H1 (cell line): ENCODE data around the gene INPP5A. TPM values are rescaled to one million over a fixed set of nuclear protein-coding genes. Genes with fewer than 3 reads are reported as not detected.
A peak's percentile ranks its signal among the peaks of the same experiment; 100 is the strongest.

ENCODE experiments used
- CTCF ChIA-PET: fragments of 300-600 bp; sonication (Branson Sonifier 250); formaldehyde crosslinking; loops from one replicate; lab custom pipeline; 2021; ENCODE audit not compliant: partially characterized antibody; lab: Charles Lee
- POLR2A ChIA-PET: fragments of 300-600 bp; sonication (Branson Sonifier 250); formaldehyde crosslinking; loops from one replicate; lab custom pipeline; 2021; ENCODE audit warnings: inconsistent platforms; ENCODE audit not compliant: partially characterized antibody; lab: Charles Lee
- DNase-seq, 2 experiments: peaks; one replicate each; pipeline versions ENCODE4 v3.0.0 to v3.0.0-alpha.2; 2010 to 2022; ENCODE audit warnings: low spot score in 2 of 2, low read depth in 1 of 2, mixed read lengths in 1 of 2
- FAIRE-seq: peaks from 2 replicates; lab custom pipeline; 2011; peaks lifted over from hg19 to GRCh38; lab: Jason Lieb, UNC
- H2AFZ ChIP-seq: 2 replicates; pipeline ENCODE4 v1.8.1; 2012; ENCODE audit warnings: low read length, inconsistent platforms
- H2AK5ac ChIP-seq: 2 replicates; pipeline ENCODE4 v1.6.1; 2013; ENCODE audit warnings: low read depth, low read length
- H2BK120ac ChIP-seq: replicated peaks from 2 replicates; pipeline ENCODE3; 2013; ENCODE audit warnings: low read depth, low read length, inconsistent platforms
- H2BK12ac ChIP-seq: 2 replicates; pipeline ENCODE4 v1.6.1; 2013; ENCODE audit warnings: low read depth, low read length
- H2BK15ac ChIP-seq: 2 replicates; pipeline ENCODE4 v1.6.1; 2013; ENCODE audit warnings: low read length
- H2BK20ac ChIP-seq: 2 replicates; pipeline ENCODE4 v1.6.1; 2013; ENCODE audit warnings: low read length
- H2BK5ac ChIP-seq: 2 replicates; pipeline ENCODE4 v1.6.1; 2013; ENCODE audit warnings: low read depth, low read length
- H3K14ac ChIP-seq: 2 replicates; pipeline ENCODE4 v1.6.1; 2013; ENCODE audit warnings: inconsistent platforms; ENCODE audit not compliant: insufficient read length
- H3K18ac ChIP-seq: 2 replicates; pipeline ENCODE4 v1.6.1; 2013; ENCODE audit warnings: low read length; ENCODE audit errors: extremely low read depth
- H3K23ac ChIP-seq: 2 replicates; pipeline ENCODE4 v1.6.1; 2013; ENCODE audit warnings: inconsistent platforms; ENCODE audit not compliant: insufficient read length
- H3K23me2 ChIP-seq: 2 replicates; pipeline ENCODE4 v1.6.1; 2013; ENCODE audit warnings: low read depth, low read length
- H3K27ac ChIP-seq: 2 replicates; pipeline ENCODE4 v1.6.1; 2011; ENCODE audit warnings: low read depth, low read length, inconsistent platforms
- H3K27me3 ChIP-seq, 4 experiments: replicated peaks in 1 of 4; 1 replicate in 1 of 4; 2 replicates in 3 of 4; pipeline versions ENCODE4 v1.6.1 to v1.8.1; 2011 to 2013; ENCODE audit warnings: low read length in 3 of 4, mild to moderate bottlenecking in 3 of 4, inconsistent platforms in 2 of 4, mixed read lengths in 2 of 4, moderate library complexity in 1 of 4; ENCODE audit not compliant: control insufficient read depth in 3 of 4, insufficient read depth in 3 of 4; ENCODE audit errors: extremely low read depth in 1 of 4
- H3K36me3 ChIP-seq, 4 experiments: 2 replicates each; pipeline versions ENCODE4 v1.6.1 to v1.8.1; 2011 to 2013; ENCODE audit warnings: mild to moderate bottlenecking in 4 of 4, low read length in 3 of 4, moderate library complexity in 2 of 4, control low read depth in 1 of 4, inconsistent platforms in 1 of 4; ENCODE audit not compliant: insufficient read depth in 4 of 4, control insufficient read depth in 2 of 4
- H3K4ac ChIP-seq: replicated peaks from 2 replicates; pipeline ENCODE3; 2013; ENCODE audit warnings: low read length, low read depth, mixed read lengths, inconsistent platforms; ENCODE audit not compliant: insufficient read length
- H3K4me1 ChIP-seq, 4 experiments: replicated peaks in 1 of 4; 1 replicate in 1 of 4; 2 replicates in 3 of 4; pipeline versions ENCODE4 v1.6.1 to v1.8.1; 2011 to 2013; ENCODE audit warnings: low read length in 3 of 4, inconsistent platforms in 2 of 4, mixed read lengths in 1 of 4; ENCODE audit not compliant: insufficient read depth in 4 of 4, control insufficient read depth in 3 of 4
- H3K4me2 ChIP-seq, 2 experiments: 2 replicates each; pipeline versions ENCODE4 v1.6.1 to v1.8.1; 2011 to 2013; ENCODE audit warnings: low read depth in 2 of 2, low read length in 2 of 2, control low read depth in 1 of 2, inconsistent platforms in 1 of 2, mild to moderate bottlenecking in 1 of 2; ENCODE audit not compliant: insufficient read depth in 1 of 2
- H3K4me3 ChIP-seq, 4 experiments: fragments of 200-600, 300-600 bp in 1 of 4; sonication (generic), shearing (Covaris generic), sonication (Bioruptor Twin) in 1 of 4; 2 replicates each; pipeline versions ENCODE4 v1.5.1 to v1.8.1; 2011 to 2016; ENCODE audit warnings: low read length in 4 of 4, low read depth in 3 of 4, control low read depth in 2 of 4, inconsistent platforms in 2 of 4, mild to moderate bottlenecking in 2 of 4, mixed read lengths in 1 of 4, moderate library complexity in 1 of 4; ENCODE audit not compliant: insufficient read depth in 2 of 4; ENCODE audit errors: extremely low read depth in 1 of 4
- H3K56ac ChIP-seq: replicated peaks from 2 replicates; pipeline ENCODE3; 2013; ENCODE audit warnings: low read depth, mild to moderate bottlenecking, mixed read lengths, low read length, inconsistent platforms; ENCODE audit not compliant: insufficient read length
- H3K79me1 ChIP-seq: 2 replicates; pipeline ENCODE4 v1.6.1; 2013; ENCODE audit warnings: low read depth, low read length, control low read depth
- H3K79me2 ChIP-seq, 2 experiments: 2 replicates each; pipeline versions ENCODE4 v1.6.1 to v1.8.1; 2012 to 2013; ENCODE audit warnings: low read length in 2 of 2, mild to moderate bottlenecking in 2 of 2, inconsistent platforms in 1 of 2; ENCODE audit not compliant: insufficient read depth in 2 of 2, control insufficient read depth in 1 of 2
- H3K9ac ChIP-seq, 4 experiments: replicated peaks in 1 of 4; 1 replicate in 1 of 4; 2 replicates in 3 of 4; pipeline versions ENCODE4 v1.6.1 to v1.8.1; 2011 to 2013; ENCODE audit warnings: low read depth in 3 of 4, low read length in 3 of 4, control low read depth in 2 of 4, mild to moderate bottlenecking in 2 of 4, moderate library complexity in 2 of 4, inconsistent platforms in 1 of 4; ENCODE audit errors: extremely low read depth in 1 of 4
- H3K9me3 ChIP-seq, 2 experiments: 2 replicates each; pipeline versions ENCODE4 v1.6.1 to v1.8.1; 2012 to 2013; ENCODE audit warnings: mild to moderate bottlenecking in 2 of 2, moderate library complexity in 2 of 2, control low read depth in 1 of 2, inconsistent platforms in 1 of 2, low read depth in 1 of 2, low read length in 1 of 2, mixed read lengths in 1 of 2; ENCODE audit not compliant: insufficient read depth in 2 of 2
- H4K20me1 ChIP-seq, 2 experiments: replicated peaks in 1 of 2; 2 replicates each; pipeline versions ENCODE3 to v1.8.1; 2011 to 2013; ENCODE audit warnings: inconsistent platforms in 2 of 2, low read length in 2 of 2, mild to moderate bottlenecking in 1 of 2; ENCODE audit not compliant: insufficient read depth in 2 of 2, control insufficient read depth in 1 of 2
- H4K5ac ChIP-seq: 2 replicates; pipeline ENCODE4 v1.6.1; 2013; ENCODE audit warnings: low read length, low read depth, mixed read lengths, inconsistent platforms; ENCODE audit not compliant: insufficient read length
- H4K8ac ChIP-seq: 2 replicates; pipeline ENCODE4 v1.8.0; 2013; ENCODE audit warnings: mild to moderate bottlenecking, moderate library complexity, low read length, inconsistent platforms; ENCODE audit not compliant: insufficient read depth; ENCODE audit errors: extremely low read depth
- H4K91ac ChIP-seq: replicated peaks from 2 replicates; pipeline ENCODE3; 2013; ENCODE audit warnings: low read length, mixed read lengths, inconsistent platforms; ENCODE audit not compliant: insufficient read length
- CHD1 ChIP-seq: IDR thresholded peaks from 2 replicates; pipeline ENCODE4 v1.6.1; 2012; ENCODE audit warnings: low read depth, low read length, improper control_type of control experiment
- EZH2 ChIP-seq: fragments of 200-600 bp; sonication (generic); IDR thresholded peaks from 2 replicates; pipeline ENCODE4 v1.7.1; 2012; ENCODE audit warnings: low read depth, mild to moderate bottlenecking, moderate library complexity, low read length, inconsistent platforms; ENCODE audit not compliant: severe bottlenecking
- JUN ChIP-seq: IDR thresholded peaks from 2 replicates; pipeline ENCODE4 v1.6.1; 2011; ENCODE audit warnings: low read depth, mild to moderate bottlenecking, improper control_type of control experiment, low read length
- KDM4A ChIP-seq: IDR thresholded peaks from one replicate; pipeline ENCODE4 v1.7.1; 2012; ENCODE audit warnings: low read depth, mild to moderate bottlenecking, moderate library complexity, low read length, inconsistent platforms; ENCODE audit not compliant: severe bottlenecking
- POLR2AphosphoS5 ChIP-seq: IDR thresholded peaks from 2 replicates; pipeline ENCODE4 v1.6.1; 2011; ENCODE audit warnings: low read depth, low read length
- RXRA ChIP-seq: IDR thresholded peaks from 2 replicates; pipeline ENCODE4 v1.6.1; 2011; ENCODE audit warnings: low read depth, mild to moderate bottlenecking, low read length, moderate library complexity; ENCODE audit not compliant: insufficient read depth
- SIN3A ChIP-seq, 2 experiments: IDR thresholded peaks in 1 of 2; conservative IDR thresholded peaks in 1 of 2; 2 replicates each; pipeline ENCODE4 v1.6.1; 2011 to 2012; ENCODE audit warnings: low read length in 2 of 2, improper control_type of control experiment in 1 of 2, low read depth in 1 of 2, mild to moderate bottlenecking in 1 of 2
- WGBS, 2 experiments: shearing (Covaris generic) in 1 of 2; methylation state at CpG; one replicate each; pipeline versions ENCODE4 v1.1.6 to v1.1.7; 2013 to 2015; ENCODE audit warnings: low lambda C conversion rate in 2 of 2, mixed read lengths in 2 of 2, inconsistent platforms in 1 of 2, low coverage in 1 of 2, missing lambda C conversion rate in 1 of 2; ENCODE audit not compliant: insufficient replicate concordance in 2 of 2, insufficient coverage in 1 of 2, insufficient read length in 1 of 2; ENCODE audit errors: extremely low coverage in 1 of 2, missing lambda C conversion rate in 1 of 2; 5-methylcytosine and 5-hydroxymethylcytosine counted together
- polyA plus RNA-seq, 7 experiments: library from polyadenylated mRNA; depleted of rRNA in 3 of 7; stranded (reverse) in 5 of 7; unstranded in 2 of 7; fragments of >200 nt in 5 of 7; fragments of 200-250 nt in 2 of 7; gene quantifications; 1 replicate in 5 of 7; 2 replicates in 1 of 7; 4 replicates in 1 of 7; pipeline versions ENCODE4 v1.2.1 to v1.2.3, GENCODE V29; 2011 to 2013; ENCODE audit warnings: missing spikeins in 2 of 7, mixed read lengths in 2 of 7
- total RNA-seq: library from RNA; stranded (reverse); fragmentation: NEBNext Ultra II Directional; extraction: Animal tissue kit (Norgen Biotek cat#: 25700); gene quantifications from 2 replicates; pipeline ENCODE4 v1.2.1, GENCODE V29; 2021

Gene INPP5A
- total and polyA plus RNA-seq, 2 of the 8 experiments (the other 6 are each of a cell fraction or from before 2014, with no cell fraction given): 19.7 to 27.5 TPM

DNA sequence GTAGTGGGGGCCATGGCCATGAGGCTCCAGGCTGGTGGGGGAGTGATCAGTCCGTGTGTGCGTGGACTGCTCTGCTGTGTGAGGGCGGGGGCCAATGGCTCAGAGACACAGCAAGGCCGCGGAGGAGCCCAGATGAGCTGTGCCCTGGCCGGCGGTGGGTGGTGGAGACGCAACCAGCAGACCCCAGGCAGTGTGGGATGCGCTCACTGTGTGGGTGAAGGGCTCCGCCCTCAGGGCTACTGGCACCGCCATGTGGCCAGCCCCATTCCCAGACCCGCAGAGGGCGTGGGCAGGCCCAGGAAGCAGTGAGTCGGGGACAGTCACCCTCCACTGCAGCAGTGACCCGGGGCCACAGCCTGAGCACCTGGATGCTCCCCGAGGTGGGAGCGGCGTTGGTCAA lies 239.2 kb downstream of the INPP5A start:
- H4K5ac ChIP-seq: no peak overlapping the region
- WGBS, 2 experiments: 87% methylated on average over 18 of the region's 18 CpGs; no CpG with 5 or more reads in 1 of the 2 experiments
- FAIRE-seq (no peak), DNase-seq (no peak)
- H3K79me1 ChIP-seq: no peaks in the 10 kb centered on the region; the same call in 1 of the 2 replicates
- peaks cover 0 to 5% of the 10 kb centered on the region in 2 experiments for H4K20me1 ChIP-seq
- ChIA-PET POLR2A (interaction anchor here (1.1 kb wide), 1 partner anchor 10 kb away, joined by 3 read pairs; no protein-coding TSS in a partner anchor), CTCF (interaction anchor here (0.6 to 2.4 kb wide), 5 partner anchors 18 to 315 kb away, joined by 3 to 8 read pairs (median 3); no protein-coding TSS in a partner anchor)
- no peak overlapping the region for H3K4me2 ChIP-seq
- no peak overlapping the region for H4K91ac ChIP-seq
- H2BK5ac ChIP-seq: no peak overlapping the region
- no peak overlapping the region for H3K4me3 ChIP-seq
- peak overlapping the region; percentile 46; the same call in 1 of the 2 replicates for H2BK15ac ChIP-seq
- no peak overlapping the region for H3K14ac ChIP-seq
- TF ChIP-seq KDM4A: no peak
- no peak for TF ChIP-seq CHD1
- no peak for TF ChIP-seq POLR2AphosphoS5
- TF ChIP-seq JUN: no peak
- TF ChIP-seq SIN3A (conservative IDR thresholded peaks at IDR 0.05 in 1 of 2, IDR thresholded peaks at IDR 0.05 in 1 of 2; ENCODE audit: low read depth in 1 of 2, low read length in 2 of 2): no peak
- TF ChIP-seq EZH2: no peak
- no peak for TF ChIP-seq RXRA
- H3K23ac ChIP-seq: no peak overlapping the region
- no peak overlapping the region for H2AFZ ChIP-seq
- no peaks in the 10 kb centered on the region for H3K23me2 ChIP-seq
- H2BK12ac ChIP-seq: no peak overlapping the region
- H3K56ac ChIP-seq: no peak overlapping the region
- H2BK20ac ChIP-seq: no peak overlapping the region
- no peak overlapping the region for H3K4ac ChIP-seq
- no peak overlapping the region for H3K18ac ChIP-seq
- H3K79me2 ChIP-seq: no peaks in the 10 kb centered on the region
- no peak overlapping the region for H3K27ac ChIP-seq
- no peaks in the 10 kb centered on the region for H3K36me3 ChIP-seq
- H4K8ac ChIP-seq: no peak overlapping the region
- H2BK120ac ChIP-seq: no peak overlapping the region
- H3K9ac ChIP-seq: no peak overlapping the region
- H3K27me3 ChIP-seq: peaks cover 0 to 5% (median 4%) of the 10 kb centered on the region in 4 experiments; a peak in 6 of 7 replicates
- H3K4me1 ChIP-seq: peaks cover 0 to 11% (median 6%) of the 10 kb centered on the region in 4 experiments; a peak in 6 of 7 replicates
- H2AK5ac ChIP-seq: no peak overlapping the region
- H3K9me3 ChIP-seq: no peaks in the 10 kb centered on the region
